ENCODE measurements around the gene C12orf75. TPM values are rescaled to one million over a fixed set of nuclear protein-coding genes. Genes with fewer than 3 reads are reported as not detected.
"Not testable (repeated sequence)": the region's sequence is repeated elsewhere in the genome, so short reads cannot be mapped to it uniquely, and the experiment has no call there.

Gene C12orf75
- total RNA-seq, 3 donors from 2014 or later = 47.4 to 119 (median 81.7) TPM

- ATAC-seq = no peak
- intact Hi-C loops (cut with DNase I, micrococcal nuclease) = no loop called here
Observed at GRCh38 chr12:105324704-105325103, 5.8 kb upstream of the C12orf75 start.

GRCh38 chr12:105325117-105325516, 5.4 kb upstream of the C12orf75 start:
- TF ChIP-seq CTCF (IDR thresholded peaks at IDR 0.05) = no peak
- Histone ChIP-seq H3K4me3 (no peak overlapping the region), H3K9me3 (no peaks in the 10 kb centered on the region), H3K4me1 (ENCODE audit: low read depth) (peaks cover 3% of the 10 kb centered on the region), H3K36me3 (ENCODE audit: low read depth) (no peaks in the 10 kb centered on the region)
- DNase-seq (no peak), ATAC-seq (no peak)
- intact Hi-C loops (cut with DNase I, micrococcal nuclease) = no loop called here

More at GRCh38 chr12:105324704-105325103, 5.8 kb upstream of the C12orf75 start:
- no peaks in the 10 kb centered on the region for H3K4me1 ChIP-seq (ENCODE audit: low read depth)
- H3K36me3 ChIP-seq (ENCODE audit: low read depth) = no peaks in the 10 kb centered on the region
- H3K9me3 ChIP-seq = no peaks in the 10 kb centered on the region
- TF ChIP-seq CTCF (IDR thresholded peaks at IDR 0.05) = no peak
- H3K4me3 ChIP-seq = no peak overlapping the region
- DNase-seq = no peak

- Histone ChIP-seq H3K4me3 (no peak overlapping the region), H3K36me3 (ENCODE audit: low read depth) (no peaks in the 10 kb centered on the region), H3K9me3 (no peaks in the 10 kb centered on the region), H3K4me1 (ENCODE audit: low read depth) (peaks cover 12% of the 10 kb centered on the region)
- DNase-seq (no peak), ATAC-seq (no peak)
- TF ChIP-seq CTCF (IDR thresholded peaks at IDR 0.05) = no peak
- intact Hi-C loops (cut with DNase I, micrococcal nuclease) = no loop called here
Observed at GRCh38 chr12:105329926-105330282, 587 bp upstream of the C12orf75 start.

- TF ChIP-seq CTCF (IDR thresholded peaks at IDR 0.05) = no peak
- H3K4me3 ChIP-seq = peak overlapping the region; percentile 55
- H3K9me3 ChIP-seq = no peaks in the 10 kb centered on the region
- H3K36me3 ChIP-seq (ENCODE audit: low read depth) = no peaks in the 10 kb centered on the region
- peak; percentile 54 for ATAC-seq
- intact Hi-C loops (cut with DNase I, micrococcal nuclease) = no loop called here
- peaks cover 12% of the 10 kb centered on the region for H3K4me1 ChIP-seq (ENCODE audit: low read depth)
- DNase-seq = peak; percentile 51 to 66 (median 66)
Observed at GRCh38 chr12:105330931-105331804, 677 bp downstream of the C12orf75 start.

GRCh38 chr12:105331805-105332251, 1.3 kb downstream of the C12orf75 start:
- no peaks in the 10 kb centered on the region for H3K9me3 ChIP-seq
- no peaks in the 10 kb centered on the region for H3K36me3 ChIP-seq (ENCODE audit: low read depth)
- TF ChIP-seq CTCF (IDR thresholded peaks at IDR 0.05) = no peak
- intact Hi-C loops (cut with DNase I, micrococcal nuclease) = no loop called here
- H3K4me3 ChIP-seq = no peak overlapping the region
- ATAC-seq = peak; percentile 51
- peaks cover 12% of the 10 kb centered on the region for H3K4me1 ChIP-seq (ENCODE audit: low read depth)
- peak in 1 of 3 donors; percentile 61 for DNase-seq

GRCh38 chr12:105332286-105332685, 1.8 kb downstream of the C12orf75 start:
- intact Hi-C loops (cut with DNase I, micrococcal nuclease); DNase-seq; H3K36me3 ChIP-seq (ENCODE audit: low read depth); H3K9me3 ChIP-seq; ATAC-seq; H3K4me3 ChIP-seq: not testable (repeated sequence)
- H3K4me1 ChIP-seq (ENCODE audit: low read depth) = peaks cover 12% of the 10 kb centered on the region

Measured in mucosa of descending colon (tissue), 3 donors.